ENCODE results near the gene STK16.

STK16 gene

DNA sequence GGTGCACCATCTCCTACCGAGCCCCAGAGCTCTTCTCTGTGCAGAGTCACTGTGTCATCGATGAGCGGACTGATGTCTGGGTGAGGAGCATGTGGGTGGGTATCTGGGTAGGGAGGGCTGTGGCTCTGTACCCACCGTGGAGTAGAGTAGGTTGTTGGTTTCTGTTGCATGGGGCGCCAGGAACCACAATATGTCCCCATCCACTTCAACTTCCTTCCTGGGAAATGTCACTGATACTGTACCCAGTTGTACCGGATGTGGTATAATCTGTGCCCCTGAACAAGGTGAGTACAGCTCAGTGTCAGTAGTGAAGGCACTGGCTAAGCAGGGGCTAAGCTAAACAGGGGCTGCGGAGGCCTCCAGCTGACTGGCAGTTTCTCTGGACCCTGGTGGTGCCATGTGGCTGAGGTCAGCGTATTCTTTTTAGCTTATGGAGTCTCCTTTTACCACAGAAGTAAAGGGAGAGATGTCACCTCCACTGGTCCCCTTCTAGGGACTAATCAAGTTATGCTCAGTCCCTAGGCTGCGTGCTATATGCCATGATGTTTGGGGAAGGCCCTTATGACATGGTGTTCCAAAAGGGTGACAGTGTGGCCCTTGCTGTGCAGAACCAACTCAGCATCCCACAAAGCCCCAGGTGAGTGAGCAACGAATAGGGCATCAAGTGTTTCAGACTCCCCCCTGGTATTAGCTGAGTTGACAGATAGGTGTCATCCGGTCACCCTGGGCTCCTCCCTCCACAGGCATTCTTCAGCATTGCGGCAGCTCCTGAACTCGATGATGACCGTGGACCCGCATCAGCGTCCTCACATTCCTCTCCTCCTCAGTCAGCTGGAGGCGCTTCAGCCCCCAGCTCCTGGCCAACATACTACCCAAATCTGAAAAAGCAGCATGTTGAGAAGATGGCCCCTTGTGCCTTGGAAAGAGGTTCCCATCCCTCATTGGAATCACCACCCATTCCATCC is 2.7 kb downstream of the STK16 start:
- Histone ChIP-seq H3K4me3 (ENCODE audit: low read depth, low read length) (no peak overlapping the region), H3K27me3 (ENCODE audit: control insufficient read depth, insufficient read depth, low read length) (peaks cover 19% of the 10 kb centered on the region), H3K27ac (ENCODE audit: low read depth, low read length) (no peak overlapping the region), H3K9ac (ENCODE audit: low read depth, low read length) (no peak overlapping the region), H3K4me1 (ENCODE audit: control insufficient read depth, insufficient read depth, low read length) (peaks cover 14% of the 10 kb centered on the region), H3K36me3 (ENCODE audit: control insufficient read depth, insufficient read depth, low read length) (peaks cover 29% of the 10 kb centered on the region), H3K9me3 (ENCODE audit: control insufficient read depth, insufficient read depth, low read length) (no peaks in the 10 kb centered on the region)

GRCh38 chr2:219248845-219249202 is 3.5 kb downstream of the STK16 start:
- Histone ChIP-seq H3K9me3 (ENCODE audit: control insufficient read depth, insufficient read depth, low read length) (no peaks in the 10 kb centered on the region), H3K4me1 (ENCODE audit: control insufficient read depth, insufficient read depth, low read length) (peaks cover 14% of the 10 kb centered on the region), H3K27ac (ENCODE audit: low read depth, low read length) (peak overlapping the region; percentile 70)

GRCh38 chr2:219249203-219249980 is 4.1 kb downstream of the STK16 start:
- peak overlapping the region; percentile 70 for H3K27ac ChIP-seq (ENCODE audit: low read depth, low read length)
- no peak overlapping the region for H3K4me3 ChIP-seq (ENCODE audit: low read depth, low read length)
- H3K36me3 ChIP-seq (ENCODE audit: control insufficient read depth, insufficient read depth, low read length), result peaks cover 29% of the 10 kb centered on the region
- no peaks in the 10 kb centered on the region for H3K9me3 ChIP-seq (ENCODE audit: control insufficient read depth, insufficient read depth, low read length)
- H3K4me1 ChIP-seq (ENCODE audit: control insufficient read depth, insufficient read depth, low read length), result peaks cover 15% of the 10 kb centered on the region
- H3K9ac ChIP-seq (ENCODE audit: low read depth, low read length), result no peak overlapping the region
- peaks cover 33% of the 10 kb centered on the region for H3K27me3 ChIP-seq (ENCODE audit: control insufficient read depth, insufficient read depth, low read length)

More at GRCh38 chr2:219248845-219249202, 3.5 kb downstream of the STK16 start:
- Histone ChIP-seq H3K9ac (ENCODE audit: low read depth, low read length) (no peak overlapping the region), H3K27me3 (ENCODE audit: control insufficient read depth, insufficient read depth, low read length) (peaks cover 28% of the 10 kb centered on the region), H3K4me3 (ENCODE audit: low read depth, low read length) (no peak overlapping the region), H3K36me3 (ENCODE audit: control insufficient read depth, insufficient read depth, low read length) (peaks cover 29% of the 10 kb centered on the region)

DNA sequence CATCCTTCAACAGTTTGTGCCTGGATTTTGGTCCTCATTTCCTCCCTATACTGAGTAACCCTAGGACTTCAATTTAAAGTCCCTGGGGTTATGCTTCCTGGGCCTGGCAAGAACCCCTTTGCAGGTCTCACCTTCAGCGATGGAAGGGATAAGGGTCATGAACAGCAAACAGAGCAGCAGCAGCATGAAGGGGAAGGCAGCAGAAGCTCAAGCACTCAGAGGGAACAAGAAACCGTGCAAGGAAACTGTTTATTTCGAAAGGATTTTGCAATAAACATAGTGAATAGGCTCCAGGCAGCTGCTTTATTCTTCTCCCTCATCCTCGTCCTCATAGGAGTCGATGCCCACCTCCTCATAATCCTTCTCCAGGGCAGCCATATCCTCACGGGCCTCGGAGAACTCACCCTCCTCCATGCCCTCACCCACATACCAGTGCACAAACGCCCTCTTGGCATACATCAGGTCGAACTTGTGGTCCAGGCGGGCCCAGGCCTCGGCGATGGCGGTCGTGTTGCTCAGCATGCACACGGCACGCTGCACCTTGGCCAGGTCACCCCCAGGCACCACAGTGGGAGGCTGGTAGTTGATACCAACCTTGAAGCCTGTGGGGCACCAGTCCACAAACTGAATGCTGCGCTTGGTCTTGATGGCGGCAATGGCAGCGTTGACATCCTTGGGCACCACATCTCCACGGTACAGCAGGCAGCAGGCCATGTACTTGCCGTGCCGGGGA is 4.9 kb downstream of the STK16 start:
- Histone ChIP-seq H3K27me3 (ENCODE audit: control insufficient read depth, insufficient read depth, low read length) (peaks cover 42% of the 10 kb centered on the region), H3K36me3 (ENCODE audit: control insufficient read depth, insufficient read depth, low read length) (peaks cover 29% of the 10 kb centered on the region), H3K9ac (ENCODE audit: low read depth, low read length) (no peak overlapping the region), H3K9me3 (ENCODE audit: control insufficient read depth, insufficient read depth, low read length) (no peaks in the 10 kb centered on the region), H3K27ac (ENCODE audit: low read depth, low read length) (no peak overlapping the region), H3K4me1 (ENCODE audit: control insufficient read depth, insufficient read depth, low read length) (peaks cover 19% of the 10 kb centered on the region), H3K4me3 (ENCODE audit: low read depth, low read length) (no peak overlapping the region)

GRCh38 chr2:219251656-219252055 is 6.4 kb downstream of the STK16 start:
- H3K27me3 ChIP-seq (ENCODE audit: control insufficient read depth, insufficient read depth, low read length), result peaks cover 56% of the 10 kb centered on the region
- H3K36me3 ChIP-seq (ENCODE audit: control insufficient read depth, insufficient read depth, low read length), result peaks cover 29% of the 10 kb centered on the region
- H3K27ac ChIP-seq (ENCODE audit: low read depth, low read length), result no peak overlapping the region
- H3K4me1 ChIP-seq (ENCODE audit: control insufficient read depth, insufficient read depth, low read length), result peaks cover 15% of the 10 kb centered on the region
- no peak overlapping the region for H3K9ac ChIP-seq (ENCODE audit: low read depth, low read length)
- no peak overlapping the region for H3K4me3 ChIP-seq (ENCODE audit: low read depth, low read length)
- H3K9me3 ChIP-seq (ENCODE audit: control insufficient read depth, insufficient read depth, low read length), result no peaks in the 10 kb centered on the region

- H3K4me1 ChIP-seq (ENCODE audit: control insufficient read depth, insufficient read depth, low read length), result peaks cover 15% of the 10 kb centered on the region
- peaks cover 25% of the 10 kb centered on the region for H3K36me3 ChIP-seq (ENCODE audit: control insufficient read depth, insufficient read depth, low read length)
- peaks cover 58% of the 10 kb centered on the region for H3K27me3 ChIP-seq (ENCODE audit: control insufficient read depth, insufficient read depth, low read length)
- peak overlapping the region; percentile 73; the same call in 1 of the 2 replicates for H3K4me3 ChIP-seq (ENCODE audit: low read depth, low read length)
- H3K9me3 ChIP-seq (ENCODE audit: control insufficient read depth, insufficient read depth, low read length), result no peaks in the 10 kb centered on the region
- H3K9ac ChIP-seq (ENCODE audit: low read depth, low read length), result no peak overlapping the region
- no peak overlapping the region for H3K27ac ChIP-seq (ENCODE audit: low read depth, low read length)
Observed at GRCh38 chr2:219252084-219252483, 6.8 kb downstream of the STK16 start.

- Histone ChIP-seq H3K4me1 (ENCODE audit: control insufficient read depth, insufficient read depth, low read length) (peaks cover 15% of the 10 kb centered on the region), H3K4me3 (ENCODE audit: low read depth, low read length) (peak overlapping the region; percentile 73), H3K9me3 (ENCODE audit: control insufficient read depth, insufficient read depth, low read length) (no peaks in the 10 kb centered on the region), H3K36me3 (ENCODE audit: control insufficient read depth, insufficient read depth, low read length) (peaks cover 20% of the 10 kb centered on the region), H3K9ac (ENCODE audit: low read depth, low read length) (no peak overlapping the region), H3K27ac (ENCODE audit: low read depth, low read length) (no peak overlapping the region), H3K27me3 (ENCODE audit: control insufficient read depth, insufficient read depth, low read length) (peaks cover 58% of the 10 kb centered on the region)
Observed at GRCh38 chr2:219252570-219252899, 7.3 kb downstream of the STK16 start.

DNA sequence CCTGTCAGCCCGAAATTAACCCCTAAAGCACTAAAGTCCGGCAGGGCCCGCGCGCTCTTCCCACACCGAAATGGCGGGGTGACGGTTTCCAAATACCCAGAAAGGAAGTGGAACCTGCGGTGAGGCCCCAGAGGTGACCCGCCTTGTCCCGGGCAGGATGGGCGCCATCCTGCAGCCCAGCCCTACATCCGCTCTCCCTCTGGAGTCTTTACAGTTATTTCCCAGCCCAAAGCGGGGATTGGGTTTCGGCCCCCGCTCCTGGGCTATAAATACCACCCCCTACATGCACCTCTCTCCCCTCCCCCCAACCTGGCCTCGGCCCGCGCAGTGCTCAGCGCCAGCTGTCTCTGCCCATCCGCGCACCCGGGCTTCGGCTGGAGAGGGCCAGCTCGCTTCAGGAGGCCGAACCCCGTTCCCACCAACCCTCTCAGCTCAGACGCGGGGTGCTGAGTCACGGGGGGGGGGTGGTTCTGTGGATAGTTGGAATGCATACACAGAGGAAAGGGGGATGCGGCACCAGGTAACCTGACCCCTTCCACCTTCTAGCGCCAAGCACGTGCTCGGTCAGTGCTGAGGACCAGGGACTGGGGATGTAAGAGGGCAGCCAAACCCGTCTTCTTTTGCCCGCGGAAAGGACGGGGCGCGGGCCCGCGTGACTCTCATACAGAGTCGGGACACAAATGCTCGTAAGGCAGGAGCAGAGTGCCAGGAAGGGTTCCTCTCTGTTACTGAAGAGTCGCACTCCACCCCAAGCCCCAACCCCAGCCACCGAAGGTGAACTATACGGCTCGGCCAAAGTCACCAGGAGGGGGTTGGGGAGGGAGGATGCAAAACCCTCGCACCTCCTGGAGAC is 7.8 kb downstream of the STK16 start, which contains the start of gene TUBA4B:
TUBA4B (plus strand) TSS at position 344 of the 853 bp plus-strand sequence; CDS start at position 509, 165 bp downstream.
- Histone ChIP-seq H3K36me3 (ENCODE audit: control insufficient read depth, insufficient read depth, low read length) (peaks cover 14% of the 10 kb centered on the region), H3K4me3 (ENCODE audit: low read depth, low read length) (peak within 1 kb of the TSS; percentile 73), H3K27me3 (ENCODE audit: control insufficient read depth, insufficient read depth, low read length) (peaks cover 58% of the 10 kb centered on the region), H3K9ac (ENCODE audit: low read depth, low read length) (no peak within 1 kb of the TSS), H3K9me3 (ENCODE audit: control insufficient read depth, insufficient read depth, low read length) (no peaks in the 10 kb centered on the region), H3K4me1 (ENCODE audit: control insufficient read depth, insufficient read depth, low read length) (peaks cover 15% of the 10 kb centered on the region), H3K27ac (ENCODE audit: low read depth, low read length) (no peak within 1 kb of the TSS)

DNA sequence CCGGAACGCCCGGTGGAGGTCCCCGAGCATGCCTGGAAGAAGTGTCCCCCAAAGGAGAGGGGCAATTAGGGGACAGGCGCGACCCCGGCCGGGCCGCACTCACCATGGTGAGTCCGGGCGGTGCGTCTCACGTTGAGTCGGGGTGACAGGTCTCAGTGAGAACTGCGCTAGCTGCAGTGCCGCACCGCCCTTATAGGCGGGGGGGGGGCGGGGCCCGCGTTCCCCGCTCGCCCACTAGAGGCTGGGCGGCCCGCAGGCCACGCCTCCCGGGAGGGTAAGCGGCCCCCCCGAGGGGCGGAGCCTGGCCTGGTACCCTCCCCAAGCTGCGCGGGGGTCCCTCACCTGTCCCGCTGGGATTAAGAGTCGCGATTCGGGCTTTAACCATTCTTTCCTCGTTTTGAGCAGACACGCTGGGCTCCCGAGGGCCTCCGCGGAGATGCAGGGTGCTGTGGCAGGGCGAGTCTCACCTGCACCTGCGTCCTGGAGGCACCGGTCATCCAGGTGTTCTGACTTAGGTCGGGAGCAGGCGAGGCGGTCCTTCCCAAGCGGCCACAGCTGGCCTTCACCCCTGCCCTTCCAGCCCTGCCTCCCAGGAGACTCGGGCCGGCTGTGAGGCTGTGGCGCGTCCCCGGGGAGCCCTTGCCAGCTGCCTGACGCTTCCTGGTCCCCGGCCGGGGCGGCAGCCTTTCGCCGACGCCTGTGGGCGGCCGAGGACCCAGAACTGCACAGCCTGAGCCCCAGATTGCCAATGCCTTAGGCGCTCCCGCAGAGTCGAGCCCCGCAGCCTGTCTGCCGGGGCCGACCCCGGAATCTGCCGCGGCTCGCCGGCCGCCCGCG is 8.7 kb downstream of the STK16 start, which contains the start of gene TUBA4A:
TUBA4A (minus strand) TSS at position 166 of the 837 bp plus-strand sequence; CDS start at position 106, 60 bp downstream.
- Histone ChIP-seq H3K27me3 (ENCODE audit: control insufficient read depth, insufficient read depth, low read length) (peaks cover 58% of the 10 kb centered on the region), H3K9ac (ENCODE audit: low read depth, low read length) (no peak within 1 kb of the TSS), H3K4me3 (ENCODE audit: low read depth, low read length) (peak within 1 kb of the TSS; percentile 73), H3K9me3 (ENCODE audit: control insufficient read depth, insufficient read depth, low read length) (no peaks in the 10 kb centered on the region), H3K27ac (ENCODE audit: low read depth, low read length) (no peak within 1 kb of the TSS), H3K36me3 (ENCODE audit: control insufficient read depth, insufficient read depth, low read length) (peaks cover 7% of the 10 kb centered on the region), H3K4me1 (ENCODE audit: control insufficient read depth, insufficient read depth, low read length) (peaks cover 15% of the 10 kb centered on the region)
